ENCODE data around the gene ALK. TPM values are rescaled to one million over a fixed set of nuclear protein-coding genes. Genes with fewer than 3 reads are reported as not detected.
A peak's percentile ranks its signal among the peaks of the same experiment; 100 is the strongest.

Gene ALK
- total RNA-seq, 2 donors from 2014 or later, result under 0.01 to 0.26 TPM

GRCh38 chr2:29629495-29629894, 291.9 kb downstream of the ALK start:
- no peak for DNase-seq
- no peak for TF ChIP-seq POLR2A (IDR thresholded peaks at IDR 0.05)
- TF ChIP-seq CTCF (IDR thresholded peaks at IDR 0.05), result no peak
- Histone ChIP-seq H3K27ac (no peak overlapping the region), H3K4me3 (no peak overlapping the region), H3K27me3 (no peaks in the 10 kb centered on the region), H3K36me3 (replicated peaks in 1 of 2; ENCODE audit: insufficient read depth in 1 of 2, low read depth in 2 of 2) (no peaks in the 10 kb centered on the region), H3K4me1 (peaks cover 5% of the 10 kb centered on the region), H3K9me3 (no peaks in the 10 kb centered on the region)
- no peak for ATAC-seq
- intact Hi-C loops (cut with DNase I), result no loop called here

GRCh38 chr2:29628862-29629261, 292.5 kb downstream of the ALK start:
- intact Hi-C loops (cut with DNase I), result no loop called here
- 37 to 43% methylated on average over 4 of the region's 4 CpGs for WGBS, 2 donors
- Histone ChIP-seq H3K27ac (no peak overlapping the region), H3K4me3 (no peak overlapping the region), H3K4me1 (peaks cover 5% of the 10 kb centered on the region), H3K36me3 (replicated peaks in 1 of 2; ENCODE audit: insufficient read depth in 1 of 2, low read depth in 2 of 2) (no peaks in the 10 kb centered on the region), H3K27me3 (no peaks in the 10 kb centered on the region), H3K9me3 (no peaks in the 10 kb centered on the region)
- no peak for ATAC-seq
- TF ChIP-seq POLR2A (IDR thresholded peaks at IDR 0.05), result no peak
- no peak for TF ChIP-seq CTCF (IDR thresholded peaks at IDR 0.05)
- peak; percentile 16 to 61 (median 36) for DNase-seq

- Histone ChIP-seq H3K4me1 (peaks cover 5% of the 10 kb centered on the region), H3K27me3 (no peaks in the 10 kb centered on the region), H3K9me3 (no peaks in the 10 kb centered on the region), H3K36me3 (replicated peaks in 1 of 2; ENCODE audit: insufficient read depth in 1 of 2, low read depth in 2 of 2) (no peaks in the 10 kb centered on the region), H3K4me3 (no peak overlapping the region), H3K27ac (no peak overlapping the region)
- no peak for DNase-seq
- no peak for ATAC-seq
- TF ChIP-seq CTCF (IDR thresholded peaks at IDR 0.05) (no peak), POLR2A (IDR thresholded peaks at IDR 0.05) (no peak)
- intact Hi-C loops (cut with DNase I), result no loop called here
- 84 to 90% methylated on average over 2 of the region's 2 CpGs for WGBS, 2 donors
Measured at GRCh38 chr2:29628108-29628745, 293.2 kb downstream of the ALK start.

- TF ChIP-seq CTCF (IDR thresholded peaks at IDR 0.05), result no peak
- no peak for TF ChIP-seq POLR2A (IDR thresholded peaks at IDR 0.05)
- DNase-seq (no peak), ATAC-seq (no peak)
- intact Hi-C loops (cut with DNase I), result no loop called here
- 70 to 86% methylated on average over 5 of the region's 5 CpGs for WGBS, 2 donors
- H3K4me3 ChIP-seq, result no peak overlapping the region
- no peak overlapping the region for H3K27ac ChIP-seq
- no peaks in the 10 kb centered on the region for H3K9me3 ChIP-seq
- H3K36me3 ChIP-seq (replicated peaks in 1 of 2; ENCODE audit: insufficient read depth in 1 of 2, low read depth in 2 of 2), result no peaks in the 10 kb centered on the region
- no peaks in the 10 kb centered on the region for H3K27me3 ChIP-seq
- peaks cover 11% of the 10 kb centered on the region for H3K4me1 ChIP-seq
Measured at GRCh38 chr2:29627279-29627711, 294.1 kb downstream of the ALK start.

- no peaks in the 10 kb centered on the region for H3K9me3 ChIP-seq
- no peak for DNase-seq
- TF ChIP-seq CTCF (IDR thresholded peaks at IDR 0.05) (no peak), POLR2A (IDR thresholded peaks at IDR 0.05) (no peak)
- WGBS, 2 donors, result 96 to 98% methylated on average over 1 of the region's 1 CpG
- no peak for ATAC-seq
- H3K4me3 ChIP-seq, result no peak overlapping the region
- H3K4me1 ChIP-seq, result peaks cover 6% of the 10 kb centered on the region
- no peak overlapping the region for H3K27ac ChIP-seq
- no peaks in the 10 kb centered on the region for H3K36me3 ChIP-seq (replicated peaks in 1 of 2; ENCODE audit: insufficient read depth in 1 of 2, low read depth in 2 of 2)
- intact Hi-C loops (cut with DNase I), result no loop called here
- H3K27me3 ChIP-seq, result no peaks in the 10 kb centered on the region
Measured at GRCh38 chr2:29620890-29621289, 300.5 kb downstream of the ALK start.
